Measurements from ENCODE around the gene ZMYND8. TPM values are rescaled to one million over a fixed set of nuclear protein-coding genes. Genes with fewer than 3 reads are reported as not detected.
"Not testable (repeated sequence)": the region's sequence is repeated elsewhere in the genome, so short reads cannot be mapped to it uniquely, and the experiment has no call there.

The ZMYND8 gene
- total and polyA plus RNA-seq, 2 of the 4 experiments (the other 2 are of a cell fraction) = 24.0 to 28.2 TPM

DNA sequence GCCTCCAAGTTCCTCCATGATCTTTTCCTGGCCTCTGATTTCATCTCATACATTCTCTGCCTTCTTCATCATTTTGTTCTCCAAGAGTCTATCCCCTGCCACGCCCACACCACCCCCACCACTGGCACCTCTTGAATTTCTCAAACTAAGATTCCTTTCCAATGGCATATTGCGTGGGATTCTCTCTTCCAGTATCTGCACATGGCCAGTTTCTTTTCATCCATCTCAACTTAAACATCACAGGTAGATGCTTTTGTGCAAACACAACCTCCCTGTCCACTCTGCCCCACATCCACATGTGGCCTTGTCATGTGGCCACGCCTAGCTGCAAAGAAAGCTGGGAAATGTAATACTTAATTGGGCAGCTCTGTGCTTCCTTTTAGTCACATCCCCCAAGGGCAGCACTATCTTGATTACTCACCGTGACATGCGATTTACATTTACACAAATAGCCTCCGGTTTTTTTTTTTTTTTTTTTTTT lies 33.4 kb upstream of the ZMYND8 start:
- Histone ChIP-seq H3K56ac (ENCODE audit: extremely low read depth, insufficient read depth, low read length) (no peak overlapping the region), H3K9me1 (ENCODE audit: insufficient read depth, low read length) (peaks cover 6% of the 10 kb centered on the region), H3K14ac (replicated peaks; ENCODE audit: low read depth, low read length) (0 out of 2 replicates have a peak overlapping the region, but pooled peaks have one; percentile 70), H4K8ac (ENCODE audit: low read depth in 2 of 2, low read length in 2 of 2) (peak overlapping the region in 1 of 2 experiments; percentile 72; a peak in 3 of 4 replicates), H3K4me2 (ENCODE audit: low read depth, low read length) (no peak overlapping the region), H3K4me3 (ENCODE audit: insufficient read depth, low read depth, low read length) (no peak overlapping the region), H2BK20ac (ENCODE audit: low read depth, low read length) (peak overlapping the region; percentile 85; the same call in 1 of the 2 replicates), H3K27me3 (ENCODE audit: control insufficient read depth, insufficient read depth, low read length) (no peaks in the 10 kb centered on the region), H3K23ac (ENCODE audit: low read depth, low read length) (no peak overlapping the region), H3K4me1 (ENCODE audit: control insufficient read depth, insufficient read depth, low read length) (peaks cover 7% of the 10 kb centered on the region), H3K36me3 (ENCODE audit: control insufficient read depth, insufficient read depth, low read length) (no peaks in the 10 kb centered on the region), H3K79me1 (ENCODE audit: low read depth in 1 of 2, low read length in 2 of 2) (no peaks in the 10 kb centered on the region), H4K91ac (ENCODE audit: insufficient read depth, low read depth, low read length) (no peak overlapping the region), H3K9me3 (ENCODE audit: control insufficient read depth, insufficient read depth, low read length) (no peaks in the 10 kb centered on the region), H3K9ac (ENCODE audit: low read depth, low read length) (no peak overlapping the region), H3K18ac (ENCODE audit: low read depth, low read length) (no peak overlapping the region), H2AK9ac (replicated peaks; ENCODE audit: low read depth, low read length, poor library complexity) (peak overlapping the region; percentile 33), H3K27ac (ENCODE audit: insufficient read depth, low read length) (no peak overlapping the region), H2AFZ (replicated peaks; ENCODE audit: low read length, poor library complexity) (peak overlapping the region; percentile 87), H2AK5ac (ENCODE audit: low read depth, low read length) (peak overlapping the region; percentile 64; the same call in 1 of the 2 replicates), H2BK5ac (ENCODE audit: low read depth, low read length, poor library complexity, severe bottlenecking) (peak overlapping the region; percentile 49), H4K20me1 (ENCODE audit: insufficient read depth, low read length) (no peaks in the 10 kb centered on the region), H3K4ac (ENCODE audit: low read depth, low read length) (peak overlapping the region; percentile 18), H4K5ac (ENCODE audit: low read depth, low read length) (no peak overlapping the region; the same call in 1 of the 2 replicates), H2BK15ac (ENCODE audit: low read depth, low read length) (peak overlapping the region; percentile 74; the same call in 2 of the 3 replicates), H2BK120ac (ENCODE audit: low read depth, low read length) (peak overlapping the region; percentile 39)
- TF ChIP-seq, protein P1, sequence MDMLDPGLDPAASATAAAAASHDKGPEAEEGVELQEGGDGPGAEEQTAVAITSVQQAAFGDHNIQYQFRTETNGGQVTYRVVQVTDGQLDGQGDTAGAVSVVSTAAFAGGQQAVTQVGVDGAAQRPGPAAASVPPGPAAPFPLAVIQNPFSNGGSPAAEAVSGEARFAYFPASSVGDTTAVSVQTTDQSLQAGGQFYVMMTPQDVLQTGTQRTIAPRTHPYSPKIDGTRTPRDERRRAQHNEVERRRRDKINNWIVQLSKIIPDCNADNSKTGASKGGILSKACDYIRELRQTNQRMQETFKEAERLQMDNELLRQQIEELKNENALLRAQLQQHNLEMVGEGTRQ (IDR thresholded peaks at IDR 0.05; ENCODE audit: low read depth, low read length) = peak; percentile 31; the same call in 1 of the 2 replicates
- no peak for TF ChIP-seq MXI1 (IDR thresholded peaks at IDR 0.05; ENCODE audit: borderline replicate concordance, low read depth, low read length)
- ChIA-PET CTCF (no interaction called here), POLR2A (ENCODE audit: unreplicated experiment) (interaction anchor here (0.6 to 0.7 kb wide), 2 partner anchors 34 to 112 kb away, joined by 3 to 8 read pairs; partner anchors contain the start of gene ZMYND8)
- dilution Hi-C loops (cut with HindIII; ENCODE audit: low sequenced_read_pairs, unreplicated experiment) (loop anchor here (25.0 kb wide), 1 partner anchor 128 kb away; no protein-coding TSS in a partner anchor), intact Hi-C loops (cut with micrococcal nuclease) (no loop called here), in situ Hi-C loops (cut with MboI; ENCODE audit: low sequenced_read_pairs) (no loop called here)
- ATAC-seq (ENCODE audit: low read depth) (no peak), DNase-seq (peak; percentile 53)
- BruUV-seq (replicated peaks) = no TSS peak
- WGBS, 2 experiments (ENCODE audit: extremely low coverage in 2 of 2, insufficient read length in 1 of 2) = 93% methylated on average over 2 of the region's 6 CpGs; no CpG with 5 or more reads in 1 of the 2 experiments

DNA sequence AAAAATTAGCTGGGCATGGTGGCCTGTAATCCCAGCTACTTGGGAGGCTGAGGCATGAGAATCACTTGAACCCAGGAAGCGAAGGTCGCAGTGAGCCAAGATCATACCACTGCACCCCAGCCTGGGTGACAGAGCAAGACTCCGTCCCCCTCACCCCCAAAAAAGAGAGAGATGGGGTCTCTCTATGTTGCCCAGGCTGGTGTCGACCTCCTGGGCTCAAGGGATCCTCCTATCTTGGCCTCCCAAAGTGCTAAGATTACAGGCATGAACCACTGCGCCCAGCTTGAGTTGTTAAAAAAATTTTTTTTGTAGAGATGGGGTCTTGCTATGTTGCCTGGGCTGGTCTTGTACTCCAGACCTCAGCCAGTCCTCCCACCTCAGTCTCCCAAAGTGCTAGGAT lies 29.5 kb upstream of the ZMYND8 start:
- H3K36me3 ChIP-seq (ENCODE audit: control insufficient read depth, insufficient read depth, low read length); H3K4me1 ChIP-seq (ENCODE audit: control insufficient read depth, insufficient read depth, low read length); H2AK9ac ChIP-seq (replicated peaks; ENCODE audit: low read depth, low read length, poor library complexity); H3K27ac ChIP-seq (ENCODE audit: insufficient read depth, low read length); H4K91ac ChIP-seq (ENCODE audit: insufficient read depth, low read depth, low read length); H3K23ac ChIP-seq (ENCODE audit: low read depth, low read length); H2BK15ac ChIP-seq (ENCODE audit: low read depth, low read length); H4K8ac ChIP-seq (ENCODE audit: low read depth in 2 of 2, low read length in 2 of 2); H4K20me1 ChIP-seq (ENCODE audit: insufficient read depth, low read length); BruUV-seq (replicated peaks); H3K79me1 ChIP-seq (ENCODE audit: low read depth in 1 of 2, low read length in 2 of 2); ATAC-seq (ENCODE audit: low read depth); H3K14ac ChIP-seq (replicated peaks; ENCODE audit: low read depth, low read length); H3K9ac ChIP-seq (ENCODE audit: low read depth, low read length); in situ Hi-C loops (cut with MboI; ENCODE audit: low sequenced_read_pairs); H3K4me2 ChIP-seq (ENCODE audit: low read depth, low read length); H3K18ac ChIP-seq (ENCODE audit: low read depth, low read length); H3K56ac ChIP-seq (ENCODE audit: extremely low read depth, insufficient read depth, low read length); H4K5ac ChIP-seq (ENCODE audit: low read depth, low read length); H2BK120ac ChIP-seq (ENCODE audit: low read depth, low read length); H2BK5ac ChIP-seq (ENCODE audit: low read depth, low read length, poor library complexity, severe bottlenecking); H3K9me1 ChIP-seq (ENCODE audit: insufficient read depth, low read length); H3K27me3 ChIP-seq (ENCODE audit: control insufficient read depth, insufficient read depth, low read length); DNase-seq; H3K9me3 ChIP-seq (ENCODE audit: control insufficient read depth, insufficient read depth, low read length); POLR2A ChIA-PET (ENCODE audit: unreplicated experiment); H2BK20ac ChIP-seq (ENCODE audit: low read depth, low read length); H3K4me3 ChIP-seq (ENCODE audit: insufficient read depth, low read depth, low read length); H2AFZ ChIP-seq (replicated peaks; ENCODE audit: low read length, poor library complexity): not testable (repeated sequence)
- intact Hi-C loops (cut with micrococcal nuclease) = loop anchor here (2.0 kb wide), 1 partner anchor 115 kb away; the partner anchor contains the start of gene NCOA3
- Histone ChIP-seq H3K4ac (ENCODE audit: low read depth, low read length) (peak overlapping the region; percentile 55; the same call in 1 of the 2 replicates), H2AK5ac (ENCODE audit: low read depth, low read length) (peak overlapping the region; percentile 54; the same call in 1 of the 2 replicates)
- dilution Hi-C loops (cut with HindIII; ENCODE audit: low sequenced_read_pairs, unreplicated experiment) = loop anchor here (25.0 kb wide), 1 partner anchor 124 kb away; no protein-coding TSS in a partner anchor
- no CpG with 5 or more reads among the region's 5 CpGs for WGBS, 2 experiments (ENCODE audit: extremely low coverage in 2 of 2, insufficient read length in 1 of 2)
- CTCF ChIA-PET = interaction anchor here (0.6 kb wide), 1 partner anchor 77 kb away, joined by 8 read pairs; no protein-coding TSS in a partner anchor

All from IMR-90 (cell line).